HepG2 (cell line): Measurements from ENCODE around the gene ZNF684. TPM values are rescaled to one million over a fixed set of nuclear protein-coding genes. Genes with fewer than 3 reads are reported as not detected.
"Not testable (repeated sequence)": the region's sequence is repeated elsewhere in the genome, so short reads cannot be mapped to it uniquely, and the experiment has no call there.

ENCODE experiments used
- ATAC-seq: fragments of 200-7000 bp; cut with Tn5 transposase; 3 replicates; pipeline ENCODE4 v1.9.1; 2020; ENCODE audit warnings: mild to moderate bottlenecking, moderate library complexity
- BruUV-seq: library from RNA; stranded (reverse); fragments of 400-500 nt; replicated peaks from 2 replicates; lab custom pipeline; 2021; lab: Mats Ljungman, UMichigan
- CTCF ChIA-PET: fragments of 300-600 bp; formaldehyde crosslinking; extraction: SDS; loops from one replicate; lab custom pipeline; 2021; ENCODE audit warnings: low total read pairs, inconsistent platforms, low intra/inter-chr PET ratio; lab: Yijun Ruan, JAX
- POLR2A ChIA-PET: fragments of 350-600 bp; sonication (Branson Sonifier 250); formaldehyde crosslinking; loops from one replicate; lab custom pipeline; 2020; ENCODE audit warnings: antibody characterized with exemption, inconsistent platforms; lab: Yijun Ruan, JAX
- DNase-seq: peaks from one replicate; pipeline ENCODE4 v3.0.0-alpha.2; 2015; ENCODE audit warnings: low spot score
- FAIRE-seq: peaks from 3 replicates; lab custom pipeline; 2011; peaks lifted over from hg19 to GRCh38; lab: Jason Lieb, UNC
- H2AFZ ChIP-seq: one replicate; pipeline ENCODE4 v1.6.1; 2011; ENCODE audit warnings: low read length, inconsistent platforms
- H3K27ac ChIP-seq: fragments of 300-600 bp; 3 replicates; pipeline ENCODE4 v1.8.0; 2011; ENCODE audit warnings: mixed run types, mild to moderate bottlenecking, mixed read lengths, low read length, inconsistent platforms; ENCODE audit not compliant: insufficient read depth; ENCODE audit errors: extremely low read length
- H3K27me3 ChIP-seq, 2 experiments: fragments of 200-600 bp in 1 of 2; 2 replicates in 1 of 2; 3 replicates in 1 of 2; pipeline versions ENCODE4 v1.6.0 to v1.8.0; 2011; ENCODE audit warnings: low read length in 2 of 2, mild to moderate bottlenecking in 2 of 2, moderate library complexity in 2 of 2, inconsistent platforms in 1 of 2; ENCODE audit not compliant: insufficient read depth in 2 of 2, control insufficient read depth in 1 of 2
- H3K36me3 ChIP-seq, 2 experiments: fragments of 200-600 bp in 1 of 2; replicated peaks in 1 of 2; 2 replicates in 1 of 2; 3 replicates in 1 of 2; pipeline versions ENCODE4 v1.5.1 to v1.8.0; 2011; ENCODE audit warnings: low read length in 2 of 2, inconsistent platforms in 1 of 2; ENCODE audit not compliant: insufficient read depth in 2 of 2, control insufficient read depth in 1 of 2
- H3K4me1 ChIP-seq: 2 replicates; pipeline ENCODE4 v1.5.1; 2012; ENCODE audit warnings: low read length, inconsistent platforms; ENCODE audit not compliant: insufficient read depth
- H3K4me2 ChIP-seq: 2 replicates; pipeline ENCODE4 v1.6.0; 2011; ENCODE audit warnings: low read depth, low read length, inconsistent platforms
- H3K4me3 ChIP-seq, 3 experiments: fragments of 200-600 bp in 1 of 3; sonication (generic), shearing (Covaris generic) in 1 of 3; replicated peaks in 1 of 3; 2 replicates each; pipeline ENCODE4 v1.5.1; 2011 to 2016; ENCODE audit warnings: low read length in 3 of 3, inconsistent platforms in 2 of 3, low read depth in 2 of 3, mild to moderate bottlenecking in 2 of 3, control low read depth in 1 of 3, mixed read lengths in 1 of 3; ENCODE audit not compliant: insufficient read depth in 1 of 3
- H3K79me2 ChIP-seq: one replicate; pipeline ENCODE4 v1.6.1; 2011; ENCODE audit warnings: low read length, inconsistent platforms; ENCODE audit not compliant: insufficient read depth
- H3K9ac ChIP-seq: 2 replicates; pipeline ENCODE4 v1.6.0; 2011; ENCODE audit warnings: mild to moderate bottlenecking, low read depth, low read length, inconsistent platforms; ENCODE audit not compliant: insufficient read depth
- H3K9me3 ChIP-seq: 2 replicates; pipeline ENCODE4 v1.5.1; 2012; ENCODE audit warnings: mild to moderate bottlenecking, low read length
- H4K20me1 ChIP-seq: 2 replicates; pipeline ENCODE4 v1.6.0; 2011; ENCODE audit warnings: inconsistent platforms, mild to moderate bottlenecking, low read length, moderate library complexity; ENCODE audit not compliant: insufficient read depth
- MAFF ChIP-seq: IDR thresholded peaks from 2 replicates; pipeline ENCODE4 v1.6.1; 2011; ENCODE audit warnings: low read depth, low read length, improper control_type of control experiment
- MAFK ChIP-seq, 2 experiments: IDR thresholded peaks in 1 of 2; conservative IDR thresholded peaks in 1 of 2; 2 replicates each; pipeline ENCODE4 v1.6.1; 2011; ENCODE audit warnings: improper control_type of control experiment in 2 of 2, low read length in 2 of 2
- NFYB ChIP-seq: sonication (generic); formaldehyde crosslinking; IDR thresholded peaks from 2 replicates; pipeline ENCODE4 v1.4.0; 2020; ENCODE audit warnings: missing genetic modification reagents
- NFYC ChIP-seq: IDR thresholded peaks from 2 replicates; pipeline ENCODE4 v1.6.1; 2016; ENCODE audit warnings: missing genetic modification reagents, missing compliant biosample characterization
- ZSCAN29 ChIP-seq: sonication (generic); formaldehyde crosslinking; conservative IDR thresholded peaks from 2 replicates; pipeline ENCODE4 v1.4.0; 2020; ENCODE audit warnings: mild to moderate bottlenecking, missing genetic modification reagents
- WGBS: methylation state at CpG from one replicate; pipeline ENCODE4 v1.1.6; 2017; ENCODE audit warnings: low lambda C conversion rate; 5-methylcytosine and 5-hydroxymethylcytosine counted together
- in situ Hi-C: cut with HindIII; loops from 2 replicates; pipeline ENCODE4 v1.10.0; 2017; ENCODE audit warnings: low pct_unique_long_range_greater_than_20kb; ENCODE audit not compliant: extremely low pct_ligation_motif_present
- intact Hi-C: fragments of 100-400 bp; cut with micrococcal nuclease; formaldehyde crosslinking; loops from one replicate; pipeline ENCODE4 v1.10.0; 2022; ENCODE audit not compliant: unreplicated experiment
- polyA plus RNA-seq, 8 experiments: library from polyadenylated mRNA; depleted of rRNA in 3 of 8; stranded (reverse) in 7 of 8; unstranded in 1 of 8; fragments of >200 nt; fragmentation: Illumina TruSeq in 4 of 8; extraction: Trizol in 4 of 8; gene quantifications; 2 replicates each; pipeline versions ENCODE4 v1.2.1 to v1.2.3, GENCODE V29; 2011 to 2016; ENCODE audit warnings: low read depth in 4 of 8, missing spikeins in 1 of 8, mixed read lengths in 1 of 8; ENCODE audit not compliant: insufficient read depth in 1 of 8
- total RNA-seq, 5 experiments: library from RNA; depleted of rRNA; stranded (reverse); fragments of >200 nt; fragmentation: Illumina TruSeq; extraction: Trizol; gene quantifications; 2 replicates each; pipeline ENCODE4 v1.2.3, GENCODE V29; 2016; ENCODE audit warnings: low read depth in 1 of 5

Gene ZNF684
- total and polyA plus RNA-seq, 2 of the 13 experiments (the other 11 are each of a cell fraction or from before 2014, with no cell fraction given), result 6.5 to 15.2 TPM

- no peak overlapping the region for H3K27ac ChIP-seq
- ATAC-seq, result no peak
- no peak overlapping the region for H2AFZ ChIP-seq
- TF ChIP-seq MAFK (conservative IDR thresholded peaks at IDR 0.05 in 1 of 2, IDR thresholded peaks at IDR 0.05 in 1 of 2; ENCODE audit: low read length in 2 of 2) (peak; percentile 52 to 69; a peak in 3 of 4 replicates), MAFF (peak; percentile 34; the same call in 1 of the 2 replicates), ZSCAN29 (CRISPR knock-in tag) (no peak)
- WGBS, result 85% methylated on average over 5 of the region's 5 CpGs
- no peaks in the 10 kb centered on the region for H4K20me1 ChIP-seq
- no peaks in the 10 kb centered on the region for H3K36me3 ChIP-seq
- POLR2A ChIA-PET, result no interaction called here
- no TSS peak for BruUV-seq
- CTCF ChIA-PET, result no interaction called here
- H3K4me2 ChIP-seq, result no peak overlapping the region
- no peaks in the 10 kb centered on the region for H3K79me2 ChIP-seq
- H3K4me3 ChIP-seq, result no peak overlapping the region
- H3K27me3 ChIP-seq, result no peaks in the 10 kb centered on the region
- H3K4me1 ChIP-seq, result no peaks in the 10 kb centered on the region
- DNase-seq, result no peak
- intact Hi-C loops (no loop called here), in situ Hi-C loops (no loop called here)
- no peak overlapping the region for H3K9ac ChIP-seq
- FAIRE-seq, result no peak
- H3K9me3 ChIP-seq, result no peaks in the 10 kb centered on the region
Measured at GRCh38 chr1:40556121-40556520, 24.7 kb downstream of the ZNF684 start.

DNA sequence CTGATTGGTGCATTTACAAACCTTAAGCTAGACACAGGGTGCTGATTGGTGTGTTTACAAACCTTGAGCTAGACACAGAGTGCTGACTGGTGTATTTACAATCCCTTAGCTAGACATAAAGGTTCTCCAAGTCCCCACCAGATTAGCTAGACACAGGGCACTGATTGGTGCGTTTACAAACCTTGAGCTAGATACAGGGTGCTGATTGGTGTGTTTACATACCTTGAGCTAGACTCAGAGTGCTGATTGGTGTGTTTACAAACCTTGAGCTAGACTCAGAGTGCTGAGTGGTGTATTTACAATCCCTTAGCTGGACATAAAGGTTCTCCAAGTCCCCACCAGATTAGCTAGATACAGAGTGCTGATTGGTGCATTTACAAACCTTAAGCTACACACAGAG, 26.8 kb downstream of the ZNF684 start:
- H3K27me3 ChIP-seq, H2AFZ ChIP-seq, H3K79me2 ChIP-seq, intact Hi-C loops, DNase-seq, H4K20me1 ChIP-seq, H3K9me3 ChIP-seq, H3K4me3 ChIP-seq, POLR2A ChIA-PET, CTCF ChIA-PET, FAIRE-seq, H3K36me3 ChIP-seq, H3K9ac ChIP-seq, H3K4me1 ChIP-seq, ATAC-seq, BruUV-seq, H3K27ac ChIP-seq: not testable (repeated sequence)
- 63% methylated on average over 1 of the region's 1 CpG for WGBS
- TF ChIP-seq NFYC (CRISPR knock-in tag) (peak; percentile 69), NFYB (CRISPR knock-in tag) (peak; percentile 60)
- TF ChIP-seq, all 625 proteins: peak for 2; not testable (repeated sequence) for 623
- H3K4me2 ChIP-seq, in situ Hi-C loops: not testable (repeated sequence)
